Omental fat pad (tissue), 4 donors: ENCODE results near the gene STX16. TPM values are rescaled to one million over a fixed set of nuclear protein-coding genes. Genes with fewer than 3 reads are reported as not detected.

ENCODE experiments used
- ATAC-seq: fragments of 150-250 bp; one replicate; pipeline ENCODE4 v1.9.1; 2016; ENCODE audit warnings: mild to moderate bottlenecking, moderate library complexity; ENCODE audit not compliant: low FRiP score
- DNase-seq: peaks from one replicate; pipeline ENCODE4 v3.0.0-alpha.2; 2019; ENCODE audit warnings: low spot score
- CTCF ChIP-seq, 3 donors: fragments of 450-650 bp; IDR thresholded peaks; one replicate each; pipeline ENCODE4 v1.5.1; 2016 to 2017; ENCODE audit warnings: antibody characterized with exemption in 3 of 3, mild to moderate bottlenecking in 3 of 3, moderate library complexity in 2 of 3
- total RNA-seq, 4 donors: library from RNA; depleted of rRNA; stranded (reverse); fragments of >200 nt; gene quantifications; one replicate each; pipeline ENCODE4 v1.1.0, GENCODE V29; 2016

The STX16 gene
- total RNA-seq, 4 donors from 2014 or later = 38.5 to 87.2 (median 49.1) TPM

- ATAC-seq (peak; percentile 39), DNase-seq (no peak)
Observed at GRCh38 chr20:58690396-58691135, 39.5 kb downstream of the STX16 start.

GRCh38 chr20:58691773-58692578 is 40.9 kb downstream of the STX16 start:
- DNase-seq = no peak
- ATAC-seq = peak; percentile 46
- TF ChIP-seq CTCF (IDR thresholded peaks at IDR 0.05) = no peak

More at GRCh38 chr20:58690396-58691135, 39.5 kb downstream of the STX16 start:
- TF ChIP-seq CTCF (IDR thresholded peaks at IDR 0.05) = no peak

- ATAC-seq = peak; percentile 89
- no peak for TF ChIP-seq CTCF (IDR thresholded peaks at IDR 0.05)
- DNase-seq = no peak
Observed at GRCh38 chr20:58692579-58693225, 41.6 kb downstream of the STX16 start, which contains the start of gene NPEPL1. Gene NPEPL1, plus strand, starts transcription at chr20:58692800. Its CDS starts 101 bp downstream, at chr20:58692901.

GRCh38 chr20:58693226-58694006 is 42.3 kb downstream of the STX16 start:
- DNase-seq (no peak), ATAC-seq (no peak)
- TF ChIP-seq CTCF (IDR thresholded peaks at IDR 0.05) = no peak

- ATAC-seq = no peak
- no peak for TF ChIP-seq CTCF (IDR thresholded peaks at IDR 0.05)
- no peak for DNase-seq
Observed at GRCh38 chr20:58694241-58695083, 43.4 kb downstream of the STX16 start.
